GM23248 (cell line): ENCODE results near the gene SLC9C1.

Source experiments
- EZH2 ChIP-seq: fragments of 200-600 bp; sonication (generic); IDR thresholded peaks from 2 replicates; pipeline ENCODE4 v1.6.1; 2018; ENCODE audit warnings: antibody characterized with exemption, mild to moderate bottlenecking; ENCODE audit not compliant: insufficient read depth, poor library complexity, severe bottlenecking
- EZH2phosphoT487 ChIP-seq: fragments of 200-600 bp; sonication (generic); IDR thresholded peaks from 2 replicates; pipeline ENCODE4 v1.6.1; 2018; ENCODE audit warnings: antibody characterized with exemption, moderate library complexity, mild to moderate bottlenecking, low read depth; ENCODE audit not compliant: insufficient read depth

DNA sequence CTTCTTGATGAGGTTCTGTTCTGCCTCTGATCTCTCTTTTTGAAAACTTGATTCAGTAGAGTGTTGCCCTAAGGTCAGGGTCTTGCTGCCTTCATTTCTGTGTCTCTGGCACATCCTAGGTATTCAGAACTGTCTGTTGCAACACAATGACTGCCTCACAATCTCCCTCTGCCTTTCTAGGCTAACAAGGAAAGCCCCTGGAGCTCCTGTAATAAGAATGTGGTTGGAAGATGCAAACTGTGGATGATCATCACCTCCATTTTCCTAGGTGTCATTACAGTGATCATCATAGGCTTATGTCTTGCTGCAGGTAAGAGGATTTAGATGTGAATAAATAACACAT is 200.9 kb downstream of the SLC9C1 start:
- TF ChIP-seq EZH2phosphoT487, result no peak
- TF ChIP-seq EZH2, result no peak
